ENCODE measurements around the gene SDK1. TPM values are rescaled to one million over a fixed set of nuclear protein-coding genes. Genes with fewer than 3 reads are reported as not detected.

The SDK1 gene
- polyA plus RNA-seq, 3 donors: 3.2 to 6.6 (median 3.3) TPM

DNA sequence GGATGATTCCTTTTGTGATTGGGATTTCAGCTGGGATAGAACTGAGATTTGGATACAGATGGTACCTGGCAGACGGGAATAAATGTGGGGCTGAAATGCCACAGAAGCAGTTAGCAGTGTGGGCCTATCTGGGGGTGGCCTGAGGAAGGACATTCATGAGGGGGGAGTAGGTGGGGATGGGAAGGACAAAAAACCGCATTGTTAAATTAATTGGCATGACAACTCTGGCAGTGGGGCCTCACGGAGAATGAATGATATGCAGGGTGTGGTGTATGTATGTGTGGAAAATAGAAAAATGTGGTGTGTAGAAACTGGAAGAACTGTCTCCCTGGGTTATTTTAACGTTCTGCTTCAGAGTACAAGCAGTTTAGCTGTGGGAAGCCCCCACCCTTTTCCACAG lies 17.8 kb downstream of the SDK1 start:
- 68 to 89% (median 69%) methylated on average over 4 of the region's 4 CpGs for WGBS, 3 donors
- H3K27ac ChIP-seq (ENCODE audit: low read depth, low read length): no peak overlapping the region

DNA sequence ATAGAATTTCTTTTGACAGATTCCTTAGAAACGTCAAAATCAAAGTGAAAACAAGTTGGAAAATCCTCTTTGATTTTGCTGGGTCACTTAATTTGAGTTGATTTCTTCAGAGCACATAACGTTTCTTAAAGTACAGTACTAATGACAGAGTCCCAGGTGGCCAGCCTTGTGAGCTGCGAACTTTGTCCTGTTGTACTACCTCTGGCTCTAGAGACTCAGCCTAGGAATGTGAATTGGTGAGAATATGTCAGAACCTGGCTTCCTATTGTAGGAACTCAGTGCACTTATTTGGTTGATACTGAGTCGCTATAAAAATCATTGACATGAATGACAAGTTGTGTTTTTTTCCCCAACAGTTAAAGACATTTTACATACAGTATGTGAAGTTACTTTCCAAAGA lies 20.2 kb downstream of the SDK1 start:
- 69 to 75% (median 74%) methylated on average over 4 of the region's 4 CpGs for WGBS, 3 donors
- H3K27ac ChIP-seq (ENCODE audit: low read depth, low read length): no peak overlapping the region

DNA sequence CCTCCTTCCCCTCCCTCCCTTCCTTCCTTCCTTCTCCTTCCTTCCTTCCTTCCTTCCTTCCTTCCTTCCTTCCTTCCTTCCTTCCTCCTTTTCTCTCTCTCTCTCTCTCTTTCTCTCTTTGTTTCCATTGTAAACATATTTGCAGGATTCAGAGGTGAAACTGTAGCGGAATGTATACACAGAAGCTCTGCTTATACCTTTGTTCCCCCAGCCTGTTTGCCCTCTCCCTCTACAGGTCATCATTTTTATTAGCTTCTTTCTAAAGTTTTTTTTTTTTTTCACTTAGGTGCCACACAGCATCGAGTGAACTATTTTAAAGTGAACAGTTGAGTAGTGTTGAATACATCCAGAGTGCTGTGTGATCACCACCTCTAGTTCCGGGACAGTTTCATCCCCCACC lies 20.7 kb downstream of the SDK1 start:
- H3K27ac ChIP-seq (ENCODE audit: low read depth, low read length): no peak overlapping the region
- 81 to 88% (median 86%) methylated on average over 3 of the region's 3 CpGs for WGBS, 3 donors

DNA sequence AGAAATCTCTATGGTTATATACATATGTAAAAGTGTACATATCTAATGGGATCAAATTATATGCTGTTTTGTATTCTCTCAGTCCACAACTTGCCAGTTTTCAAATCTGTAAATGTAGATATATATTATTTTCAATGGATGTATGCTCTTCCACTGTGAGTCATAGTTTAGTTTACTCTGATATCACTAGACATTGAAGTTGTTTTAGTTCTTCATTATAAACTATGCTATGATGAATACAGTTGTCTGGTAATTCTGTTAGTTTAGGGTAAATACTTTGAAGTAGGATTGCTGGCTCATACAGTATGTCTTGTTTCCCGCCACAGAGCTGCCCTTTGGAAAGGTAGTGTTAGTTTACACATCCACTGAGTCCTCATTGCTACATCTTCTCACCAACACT lies 25.2 kb downstream of the SDK1 start:
- no peak overlapping the region for H3K27ac ChIP-seq (ENCODE audit: low read depth, low read length)
- 89 to 96% (median 93%) methylated on average over 1 of the region's 1 CpG for WGBS, 3 donors

DNA sequence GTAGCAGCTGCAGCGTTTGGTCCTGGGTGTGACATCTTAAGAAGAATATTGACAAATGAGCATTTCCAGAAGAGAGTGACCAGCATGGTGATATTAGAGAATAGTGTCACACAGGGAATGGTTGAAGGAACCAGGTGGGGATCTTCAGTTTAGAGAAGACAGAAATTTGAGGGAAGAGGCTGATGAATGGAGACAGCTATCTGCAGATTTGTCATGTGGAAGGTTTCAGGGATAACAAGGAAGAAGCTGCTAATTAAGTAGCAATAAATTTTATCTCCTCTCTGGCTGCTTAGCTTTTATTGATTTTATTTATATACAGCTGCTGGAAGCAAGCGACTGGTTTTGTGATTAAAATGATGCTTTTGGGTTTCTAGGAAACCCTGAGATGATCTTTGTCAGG lies 26.0 kb downstream of the SDK1 start:
- WGBS, 3 donors: 83 to 87% (median 85%) methylated on average over 2 of the region's 2 CpGs

DNA sequence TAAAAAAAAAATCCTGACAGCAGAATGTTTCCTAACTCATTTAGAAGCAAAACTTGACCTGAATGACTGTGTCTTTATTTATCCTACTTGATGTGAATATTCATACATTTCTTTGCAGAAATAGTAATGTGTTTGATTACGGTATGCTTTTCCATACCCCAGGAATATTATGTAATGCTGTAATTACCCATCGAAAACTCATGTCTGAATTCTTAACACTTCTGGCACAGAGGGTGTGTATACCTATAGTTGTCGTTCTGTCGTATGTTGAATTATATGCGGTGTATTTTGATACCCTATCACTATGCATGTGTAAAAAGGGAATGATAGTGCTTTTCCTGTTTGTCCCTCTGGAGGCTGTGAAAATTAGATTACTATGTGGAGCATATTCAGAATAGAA lies 26.6 kb downstream of the SDK1 start:
- 68 to 92% (median 88%) methylated on average over 5 of the region's 5 CpGs for WGBS, 3 donors
- H3K27ac ChIP-seq (ENCODE audit: low read depth, low read length): no peak overlapping the region

More for the DNA sequence above, 26.0 kb downstream of the SDK1 start:
- H3K27ac ChIP-seq (ENCODE audit: low read depth, low read length): no peak overlapping the region

DNA sequence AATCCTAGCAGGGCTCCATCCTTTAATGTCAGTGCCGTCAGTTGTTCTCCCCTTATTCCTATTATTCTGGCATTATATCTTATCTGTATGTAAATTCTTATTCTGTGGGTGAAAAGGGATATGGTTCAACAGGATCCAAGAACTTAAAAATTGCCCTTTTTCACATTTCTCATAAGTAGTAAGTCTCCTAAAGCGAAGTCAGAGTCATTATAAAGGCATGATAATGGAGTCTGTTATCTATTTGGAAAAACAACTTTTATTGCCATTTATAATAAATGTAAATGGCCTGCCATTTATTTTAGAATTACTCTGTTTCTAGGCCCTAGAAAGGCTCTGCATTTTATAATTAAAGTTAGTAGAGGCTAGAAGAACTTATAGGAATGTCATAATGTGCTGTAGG lies 31.3 kb downstream of the SDK1 start:
- no peak overlapping the region for H3K27ac ChIP-seq (ENCODE audit: low read depth, low read length)
- WGBS, 3 donors: 74 to 85% (median 83%) methylated on average over 2 of the region's 2 CpGs

DNA sequence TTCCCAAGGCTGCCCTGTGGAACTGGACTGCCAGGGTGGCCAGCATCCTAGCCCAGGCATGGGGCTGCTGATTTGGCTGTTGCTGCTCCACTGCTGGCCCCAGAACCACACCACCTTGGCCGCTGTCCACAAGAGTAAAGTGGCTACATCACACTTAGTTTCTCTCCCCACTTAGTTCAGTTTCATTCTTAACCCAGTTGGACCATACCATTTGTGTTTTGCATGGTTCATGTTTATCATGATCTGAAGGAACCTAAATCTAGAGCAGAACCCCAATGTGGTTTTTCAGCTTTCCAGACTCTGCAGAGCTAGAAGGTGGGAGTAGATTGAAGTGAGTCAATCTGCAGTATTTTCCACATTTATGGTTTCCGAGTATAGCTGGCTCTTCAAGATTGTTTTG lies 32.8 kb downstream of the SDK1 start:
- no peak overlapping the region for H3K27ac ChIP-seq (ENCODE audit: low read depth, low read length)
- WGBS, 3 donors: 93 to 96% (median 93%) methylated on average over 2 of the region's 2 CpGs

DNA sequence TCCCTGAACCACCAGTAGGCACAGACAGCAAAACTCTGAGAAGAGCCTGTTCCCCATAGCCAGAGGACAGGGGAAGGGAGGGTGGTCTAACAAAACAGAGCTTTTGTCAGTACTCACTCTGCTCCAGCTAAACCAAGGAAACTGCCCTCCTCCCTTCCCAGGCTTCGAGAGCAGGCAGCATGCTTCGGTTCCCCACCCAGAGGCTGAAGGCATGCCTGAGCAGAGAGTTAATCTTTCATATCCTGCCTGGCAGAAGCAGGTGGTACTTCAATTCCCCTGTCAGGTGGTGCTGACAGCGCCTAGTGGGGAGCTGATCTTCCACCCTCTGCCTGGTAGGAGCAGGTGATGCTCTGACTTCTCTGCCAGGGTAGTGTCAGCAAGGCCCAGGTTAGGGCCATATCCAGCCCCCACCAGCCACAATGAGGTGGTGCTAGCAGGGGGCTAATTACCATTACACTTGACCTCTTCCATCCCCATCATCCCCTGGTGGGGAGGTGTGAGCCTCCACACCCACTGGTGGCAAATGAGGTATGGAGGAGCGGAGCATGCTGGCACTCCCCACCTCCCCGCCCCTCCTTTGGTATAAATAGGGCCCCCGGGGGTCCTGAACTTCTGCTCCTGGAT lies 35.1 kb downstream of the SDK1 start:
- WGBS, 3 donors: 81 to 93% (median 89%) methylated on average over 6 of the region's 6 CpGs
- no peak overlapping the region for H3K27ac ChIP-seq (ENCODE audit: low read depth, low read length)

DNA sequence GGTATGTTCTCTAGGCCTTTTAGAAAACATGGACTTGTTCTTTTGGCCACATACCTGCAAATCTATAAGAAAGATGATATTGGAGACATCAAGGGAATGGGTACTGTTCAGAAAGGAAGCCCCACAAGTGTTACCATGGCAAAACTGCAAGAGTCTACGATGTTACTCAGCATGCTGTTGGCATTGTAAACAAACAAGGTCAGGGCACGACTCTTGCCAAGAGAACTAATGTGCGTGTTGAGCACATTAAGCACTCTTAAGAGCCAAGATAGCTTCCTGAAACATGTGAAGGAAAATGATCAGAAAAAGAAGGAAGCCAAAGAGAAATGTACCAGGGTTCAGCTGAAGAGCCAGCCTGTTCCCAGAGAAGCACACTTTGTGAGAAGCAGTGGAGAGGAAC lies 37.1 kb downstream of the SDK1 start:
- no peak overlapping the region for H3K27ac ChIP-seq (ENCODE audit: low read depth, low read length)
- WGBS, 3 donors: 42 to 59% (median 44%) methylated on average over 3 of the region's 3 CpGs

DNA sequence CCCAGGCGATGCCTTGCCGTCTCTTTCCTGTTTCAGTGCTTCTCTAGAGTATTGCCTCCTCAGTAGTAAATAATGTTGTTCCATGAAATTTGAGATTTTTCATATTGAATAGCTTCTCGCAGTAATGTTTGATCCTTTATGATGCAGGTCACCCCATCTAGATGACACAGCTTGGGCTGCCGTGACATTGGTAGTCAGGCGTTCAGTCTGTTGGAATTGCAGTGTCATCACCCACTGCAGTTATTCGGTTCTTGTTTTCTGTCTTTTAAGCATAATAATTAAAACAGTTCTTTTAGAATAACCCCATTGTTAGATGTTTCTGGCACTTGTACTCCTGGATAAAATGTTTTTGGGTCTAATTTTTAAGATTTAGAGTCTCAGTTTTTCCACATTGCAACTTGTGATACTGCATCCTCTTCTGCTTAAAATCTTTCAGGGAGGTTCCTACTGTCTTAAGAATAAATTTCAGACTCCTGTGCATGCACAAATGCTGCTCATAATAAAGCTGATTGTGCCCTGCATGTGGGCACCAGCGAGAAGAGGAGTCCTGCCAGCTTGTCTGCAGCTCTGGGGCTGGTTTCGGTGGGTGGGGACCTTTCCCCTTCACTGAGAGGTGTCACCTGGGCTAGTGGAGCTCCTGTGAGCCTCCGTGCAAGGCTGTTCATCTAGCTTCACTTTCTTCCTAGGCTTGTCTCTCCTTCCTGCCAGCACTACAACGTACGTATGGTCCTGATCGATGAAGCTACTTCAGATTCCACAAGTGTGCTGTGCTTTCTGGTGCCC lies 44.8 kb downstream of the SDK1 start:
- WGBS, 3 donors: 82 to 87% (median 86%) methylated on average over 12 of the region's 12 CpGs

DNA sequence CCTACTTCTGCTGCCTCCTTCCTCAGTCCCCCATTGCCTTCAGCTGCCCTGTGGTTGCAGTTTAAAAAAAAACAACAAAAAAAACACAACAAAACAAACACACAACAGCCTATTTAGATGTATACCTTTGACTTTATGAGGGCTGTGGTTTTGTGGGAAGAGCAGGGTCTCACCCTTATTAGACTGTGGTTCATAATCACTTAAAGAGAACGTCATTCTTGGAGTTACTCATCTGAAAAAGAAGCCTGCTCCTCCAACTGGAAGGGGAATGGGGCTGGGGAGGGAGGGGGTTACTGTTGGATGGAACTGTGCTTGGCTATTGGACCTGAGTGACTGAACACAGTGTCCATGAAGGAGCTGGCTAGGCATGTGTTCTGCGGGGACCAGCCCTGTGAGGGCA lies 48.1 kb downstream of the SDK1 start:
- WGBS, 3 donors: 59 to 77% (median 73%) methylated on average over 2 of the region's 2 CpGs
- no peak overlapping the region for H3K27ac ChIP-seq (ENCODE audit: low read depth, low read length)

More for the DNA sequence above, 44.8 kb downstream of the SDK1 start:
- H3K27ac ChIP-seq (ENCODE audit: low read depth, low read length): no peak overlapping the region

DNA sequence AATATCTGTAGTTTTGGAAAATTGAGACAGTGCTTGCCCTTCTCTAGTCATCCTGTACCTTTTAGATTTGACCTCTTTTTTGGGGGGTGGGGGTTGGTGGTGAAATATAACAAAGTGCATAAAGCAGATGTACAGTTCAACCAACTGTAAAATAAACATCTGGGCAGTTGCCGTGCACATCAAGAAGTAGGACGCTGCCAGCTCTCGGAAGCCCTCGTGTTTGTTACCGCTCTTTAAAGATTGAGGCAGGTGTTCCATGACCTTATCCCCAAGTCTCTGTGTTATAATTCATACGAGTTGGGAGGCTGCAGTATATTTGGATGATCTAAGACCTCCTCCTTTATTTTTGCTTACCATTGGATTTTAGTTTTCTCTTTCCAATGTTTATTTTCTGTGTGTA lies 55.1 kb downstream of the SDK1 start:
- no peak overlapping the region for H3K27ac ChIP-seq (ENCODE audit: low read depth, low read length)
- whole genome bisulfite sequencing, 3 donors: 78 to 84% (median 80%) methylated on average over 6 of the region's 6 CpGs

DNA sequence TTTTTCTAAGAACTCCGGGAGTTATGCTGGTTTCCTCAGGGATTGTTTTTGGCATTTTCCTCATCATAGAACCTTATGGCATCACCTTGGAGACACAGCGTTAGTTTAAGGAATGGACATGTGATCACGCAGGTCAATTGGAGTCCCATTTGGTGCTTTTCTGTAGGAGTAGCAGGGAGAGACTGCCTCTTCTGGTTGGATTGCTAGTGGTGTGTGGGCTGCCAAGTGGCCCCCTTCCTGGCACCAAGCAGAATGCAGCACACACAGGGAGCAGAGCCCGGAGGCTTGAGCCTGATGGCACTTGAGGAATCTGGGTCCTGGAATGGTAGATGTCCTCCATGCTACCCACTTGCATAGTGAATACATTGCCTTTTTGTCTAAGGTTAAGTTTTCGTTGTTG lies 57.9 kb downstream of the SDK1 start:
- 92 to 99% (median 92%) methylated on average over 5 of the region's 5 CpGs for WGBS, 3 donors
- no peak overlapping the region for H3K27ac ChIP-seq (ENCODE audit: low read depth, low read length)

DNA sequence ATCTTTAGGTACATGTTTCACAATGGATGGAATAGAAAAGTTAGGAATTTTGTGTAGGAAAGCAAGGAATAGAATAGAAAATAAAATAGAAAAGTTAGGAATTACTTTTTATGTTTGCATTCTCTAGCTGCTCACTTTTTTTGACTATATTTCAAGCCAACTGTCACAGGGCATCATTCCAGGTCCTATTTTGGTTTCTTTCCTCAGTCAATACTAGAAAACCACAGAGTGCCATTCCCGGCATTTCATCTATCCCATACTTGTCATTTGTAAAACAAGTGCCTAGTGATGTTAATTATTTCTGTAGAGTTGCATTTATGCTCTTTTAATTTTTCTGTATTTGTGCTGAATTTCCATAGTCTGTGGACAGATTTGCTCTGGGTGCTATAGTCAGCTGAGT lies 66.2 kb downstream of the SDK1 start:
- no peak overlapping the region for H3K27ac ChIP-seq (ENCODE audit: low read depth, low read length)
- 72 to 80% (median 72%) methylated on average over 1 of the region's 1 CpG for WGBS, 3 donors

DNA sequence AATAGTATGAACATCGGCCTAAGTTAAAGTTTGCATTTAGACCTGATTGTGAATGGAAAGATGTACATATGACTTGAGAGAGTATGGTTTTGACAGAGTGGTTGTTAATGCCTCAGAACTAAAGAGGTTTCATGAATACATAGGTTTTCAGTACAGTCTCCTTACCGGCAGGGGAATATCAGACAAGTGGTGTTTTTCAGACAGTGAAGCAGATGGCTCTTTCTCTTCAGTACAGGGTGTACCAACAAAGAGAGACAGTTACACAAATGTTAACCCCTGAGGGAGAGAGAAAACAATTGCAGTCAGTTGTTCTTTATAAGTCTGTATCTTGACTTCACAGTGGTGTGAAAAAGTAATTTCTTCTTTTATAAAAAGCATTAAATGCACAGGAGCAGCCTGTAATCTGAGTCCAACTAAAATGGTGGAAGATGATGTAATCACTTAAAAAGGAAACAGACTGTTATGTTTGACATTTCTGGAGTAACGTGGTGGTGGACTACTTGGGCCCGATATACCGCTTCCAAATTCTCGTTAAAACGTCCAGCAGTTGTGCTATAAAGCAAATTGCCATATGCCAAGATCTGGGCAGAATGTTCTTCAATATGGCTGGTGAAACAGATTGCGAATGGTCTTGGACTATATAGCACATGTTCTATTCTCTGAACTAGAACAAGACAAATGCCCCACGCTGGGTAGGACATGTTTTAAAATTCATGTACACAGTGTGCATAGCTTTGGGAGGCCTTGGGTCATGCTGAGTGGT lies 69.2 kb downstream of the SDK1 start:
- 74 to 86% (median 83%) methylated on average over 9 of the region's 9 CpGs for WGBS, 3 donors
- no peak overlapping the region for H3K27ac ChIP-seq (ENCODE audit: low read depth, low read length)

DNA sequence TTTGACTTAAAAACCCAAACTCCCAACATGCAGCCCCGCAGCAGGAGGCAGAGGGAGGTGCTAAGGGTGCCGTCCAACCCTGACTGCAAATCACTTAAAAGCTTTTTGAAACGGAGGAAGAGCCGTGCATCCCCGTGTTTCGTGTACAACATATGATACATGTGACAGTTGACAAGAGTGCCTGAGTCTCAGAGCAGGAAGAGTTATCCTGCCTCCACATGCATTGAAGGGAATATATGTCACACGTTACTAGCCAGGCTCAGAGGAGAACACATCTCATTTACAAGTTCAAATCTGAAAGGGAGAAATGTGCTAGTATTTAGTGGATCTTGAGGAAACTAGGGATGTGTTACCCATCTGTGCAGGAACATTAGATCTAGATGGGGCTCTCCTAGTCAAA lies 69.9 kb downstream of the SDK1 start:
- H3K27ac ChIP-seq (ENCODE audit: low read depth, low read length): no peak overlapping the region
- 91 to 94% (median 94%) methylated on average over 7 of the region's 7 CpGs for WGBS, 3 donors

DNA sequence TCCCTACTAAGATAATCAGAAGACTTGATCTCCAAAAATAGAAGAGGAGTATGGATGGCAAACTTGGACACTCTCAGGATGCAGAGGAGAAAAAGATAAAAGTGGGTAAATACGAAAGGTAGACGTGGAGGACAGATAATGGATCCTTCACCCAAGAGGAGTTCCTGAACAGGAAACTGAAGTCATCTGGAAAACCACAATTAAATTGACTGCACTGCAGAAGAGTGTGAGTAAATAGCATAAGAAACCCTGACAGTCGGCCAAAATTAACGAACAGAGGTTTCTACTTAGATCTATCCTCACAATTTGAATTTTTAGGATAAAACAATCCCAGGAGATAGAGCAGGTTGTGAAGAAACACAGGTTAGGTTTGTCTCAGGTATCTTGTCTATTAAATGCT lies 70.5 kb downstream of the SDK1 start:
- H3K27ac ChIP-seq (ENCODE audit: low read depth, low read length): no peak overlapping the region
- WGBS, 3 donors: 31 to 69% (median 36%) methylated on average over 4 of the region's 4 CpGs

DNA sequence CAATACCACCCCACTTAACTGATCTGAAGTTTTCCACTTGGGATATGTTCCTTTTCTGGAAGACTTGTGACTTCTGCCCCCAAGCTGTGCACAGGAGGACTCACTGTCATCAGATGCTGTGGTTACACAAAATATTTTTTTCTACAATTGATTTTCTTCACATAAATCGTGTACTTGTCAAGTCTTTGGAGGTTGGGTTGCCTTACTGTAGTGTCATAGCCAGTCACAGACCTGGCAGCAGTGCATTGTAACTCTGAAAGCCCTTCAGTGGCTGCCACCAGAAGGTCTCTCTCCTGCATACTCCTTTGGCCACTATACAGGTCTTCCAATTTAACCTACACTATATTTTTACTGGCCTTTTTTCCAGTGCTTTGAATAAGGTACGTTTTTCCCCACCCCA lies 73.2 kb downstream of the SDK1 start:
- H3K27ac ChIP-seq (ENCODE audit: low read depth, low read length): no peak overlapping the region
- WGBS, 3 donors: 58 to 78% (median 70%) methylated on average over 2 of the region's 2 CpGs
